D341Med (cell line): Measurements from ENCODE around the gene PLIN5.

Experiments
- DNase-seq: peaks from one replicate; pipeline ENCODE4 v3.0.0; 2012; ENCODE audit warnings: low spot score

The PLIN5 gene, protein sequence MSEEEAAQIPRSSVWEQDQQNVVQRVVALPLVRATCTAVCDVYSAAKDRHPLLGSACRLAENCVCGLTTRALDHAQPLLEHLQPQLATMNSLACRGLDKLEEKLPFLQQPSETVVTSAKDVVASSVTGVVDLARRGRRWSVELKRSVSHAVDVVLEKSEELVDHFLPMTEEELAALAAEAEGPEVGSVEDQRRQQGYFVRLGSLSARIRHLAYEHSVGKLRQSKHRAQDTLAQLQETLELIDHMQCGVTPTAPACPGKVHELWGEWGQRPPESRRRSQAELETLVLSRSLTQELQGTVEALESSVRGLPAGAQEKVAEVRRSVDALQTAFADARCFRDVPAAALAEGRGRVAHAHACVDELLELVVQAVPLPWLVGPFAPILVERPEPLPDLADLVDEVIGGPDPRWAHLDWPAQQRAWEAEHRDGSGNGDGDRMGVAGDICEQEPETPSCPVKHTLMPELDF

DNA sequence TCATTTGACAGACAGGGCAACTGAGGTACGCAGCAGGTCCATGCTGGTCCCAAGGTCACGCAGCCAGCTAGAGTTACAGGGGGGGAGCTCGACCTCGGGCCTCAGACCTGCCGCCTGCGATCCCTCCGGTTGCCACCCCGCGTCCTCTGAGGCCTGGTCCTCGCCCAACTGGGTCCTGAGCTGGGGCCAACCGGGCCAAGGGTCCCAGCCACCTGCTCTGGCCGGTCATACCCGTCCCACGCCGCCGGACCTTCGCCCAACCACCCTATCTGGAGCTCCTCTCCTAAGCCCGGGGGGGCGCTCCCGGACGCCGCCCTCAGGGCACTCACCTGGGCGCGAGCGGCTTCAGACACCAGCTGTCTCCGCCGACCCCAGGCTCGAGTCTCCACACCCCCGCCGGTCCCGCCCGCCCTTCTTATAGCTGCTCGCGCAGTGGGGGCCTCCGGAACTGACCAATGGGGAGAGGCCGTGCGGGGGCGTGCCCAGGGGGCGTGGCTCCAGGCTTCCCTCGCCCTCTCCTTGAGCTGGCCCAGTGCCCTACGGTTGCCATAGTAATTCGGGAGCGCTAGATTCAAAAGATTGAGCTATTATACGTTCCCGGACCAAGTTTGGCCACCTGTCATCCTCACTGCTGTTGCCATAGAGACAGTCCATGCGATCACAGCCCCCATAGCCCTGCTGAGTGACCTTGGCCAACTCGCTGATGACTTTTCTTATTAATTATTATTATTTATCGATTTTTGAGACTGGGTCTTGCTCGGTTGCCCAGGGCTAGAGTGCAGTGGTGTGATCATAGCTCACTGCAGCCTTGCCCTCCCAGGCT lies at the start of gene PLIN5:
PLIN5 (minus strand) TSS at position 389 of the 823 bp plus-strand sequence. CDS start 1,150 bp downstream, outside the sequence.
- peak; percentile 95 for DNase-seq

DNA sequence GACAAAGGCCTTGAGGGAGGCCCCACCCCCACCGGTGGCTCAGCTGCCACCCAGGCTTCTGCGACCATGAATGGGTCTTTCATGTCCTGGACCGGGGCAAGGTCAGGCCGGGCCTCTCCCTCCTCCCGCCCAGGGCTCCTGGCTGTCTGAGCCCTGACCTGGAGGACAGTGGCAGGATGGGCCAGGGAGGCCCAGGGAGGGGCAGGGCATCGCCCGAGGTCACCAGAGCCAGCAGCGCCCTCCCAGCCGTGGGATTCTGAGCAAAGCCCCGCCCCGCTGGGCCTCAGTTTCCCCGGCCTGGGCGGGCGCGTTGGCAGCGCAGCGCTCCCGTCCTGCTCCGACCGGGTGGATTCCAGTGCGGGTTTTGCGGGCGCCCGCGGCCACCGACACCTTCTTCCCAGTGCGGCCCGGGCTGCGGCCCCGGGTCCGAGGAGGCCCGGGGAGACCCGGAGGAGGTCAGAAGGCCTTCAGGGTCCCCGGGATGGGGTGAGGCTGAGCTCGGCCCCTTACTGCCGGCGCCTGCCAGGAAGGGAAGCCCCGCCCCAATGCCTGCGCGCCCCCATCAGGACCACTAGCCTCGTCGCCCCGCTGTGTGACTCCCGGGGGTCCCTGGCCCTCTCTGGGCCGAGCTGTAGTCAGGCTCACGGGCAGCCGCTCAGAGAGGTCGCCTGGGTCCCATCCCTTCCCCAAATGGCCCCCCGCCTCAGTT lies 49.1 kb upstream of the PLIN5 start:
- DNase-seq: peak; percentile 88

DNA sequence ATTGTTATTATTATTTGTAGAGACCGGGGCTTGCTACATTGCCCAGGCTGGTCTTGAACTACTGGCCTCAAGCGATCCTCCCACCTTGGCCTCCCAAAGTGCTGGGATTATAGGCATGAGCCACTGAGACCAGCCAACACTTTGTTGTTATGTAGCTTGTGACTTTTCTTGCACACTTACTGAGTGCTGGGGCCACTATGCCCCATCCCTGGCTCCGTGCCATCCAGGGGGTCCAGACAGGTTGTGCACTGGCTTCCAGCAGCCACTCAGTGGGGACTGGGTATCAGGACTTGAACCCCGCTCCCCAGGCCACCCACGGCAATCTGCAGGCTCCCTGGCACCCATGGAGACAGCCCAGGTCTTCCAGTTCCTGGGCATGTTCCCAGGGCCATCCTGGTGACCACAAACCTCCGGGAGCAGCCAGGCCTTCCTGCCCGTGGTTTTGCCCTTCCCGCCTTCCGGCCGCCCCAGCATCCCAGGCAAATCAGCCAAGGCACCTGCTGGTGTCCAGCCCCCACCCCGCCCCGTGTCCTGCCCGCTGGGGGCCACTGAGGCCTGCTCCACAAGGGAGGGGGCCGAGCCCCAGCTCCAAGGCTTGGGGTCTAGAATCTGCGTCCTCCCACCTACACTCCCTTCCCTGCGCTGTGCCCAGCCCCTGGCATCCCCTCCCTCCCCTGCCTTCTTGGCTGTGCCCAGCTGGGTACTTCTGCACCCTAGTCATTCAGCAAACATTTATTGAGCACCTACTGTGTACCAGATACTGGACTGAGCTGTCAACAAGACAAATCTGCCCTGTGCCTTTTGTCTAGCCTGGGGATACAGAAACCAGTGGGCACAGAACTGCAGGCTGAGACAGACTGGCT lies 48.2 kb upstream of the PLIN5 start:
- peak; percentile 35 for DNase-seq

DNA sequence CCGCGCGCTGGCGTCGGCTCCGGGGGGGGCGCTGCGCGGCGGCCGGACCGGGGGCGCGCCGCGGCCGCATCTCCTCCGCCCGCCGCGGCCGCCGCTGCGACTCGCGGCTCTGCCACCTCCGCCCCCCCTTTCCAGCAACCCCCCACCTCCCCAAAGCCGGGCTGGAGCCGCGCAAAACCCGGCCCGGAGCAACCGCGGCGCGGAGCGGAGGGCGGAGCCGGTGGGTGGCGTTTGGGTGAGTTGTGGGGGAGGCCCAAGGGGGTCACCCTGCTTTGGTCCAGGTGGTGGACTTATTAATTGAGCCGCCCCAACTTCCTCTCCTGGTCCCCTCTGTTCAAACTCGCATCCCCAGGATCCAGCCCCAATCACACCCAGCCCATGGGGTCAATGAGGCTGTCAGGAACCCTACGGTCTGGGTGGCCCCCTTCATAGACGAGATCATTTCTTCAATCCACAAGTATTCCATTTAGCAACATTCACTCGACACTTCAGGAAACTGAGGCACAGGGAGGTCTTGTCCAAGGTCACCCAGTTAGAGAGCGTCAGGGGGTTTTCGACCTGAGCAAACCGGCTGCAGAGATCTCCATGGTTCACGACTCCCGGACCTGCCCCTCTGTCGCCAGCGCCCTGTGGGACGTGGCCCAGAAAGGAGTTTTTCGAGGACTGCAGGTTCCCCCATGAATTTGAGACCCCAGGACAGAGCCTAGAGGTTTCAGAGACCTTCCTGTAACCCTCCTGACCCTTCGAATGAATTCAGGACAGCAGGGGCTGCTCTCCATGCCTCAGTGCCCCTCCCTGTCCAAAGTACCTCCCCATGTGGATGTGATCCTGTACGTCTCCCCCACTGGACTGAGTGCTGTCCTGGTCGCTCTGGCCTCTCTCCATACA lies 46.9 kb upstream of the PLIN5 start:
- peak; percentile 91 for DNase-seq

DNA sequence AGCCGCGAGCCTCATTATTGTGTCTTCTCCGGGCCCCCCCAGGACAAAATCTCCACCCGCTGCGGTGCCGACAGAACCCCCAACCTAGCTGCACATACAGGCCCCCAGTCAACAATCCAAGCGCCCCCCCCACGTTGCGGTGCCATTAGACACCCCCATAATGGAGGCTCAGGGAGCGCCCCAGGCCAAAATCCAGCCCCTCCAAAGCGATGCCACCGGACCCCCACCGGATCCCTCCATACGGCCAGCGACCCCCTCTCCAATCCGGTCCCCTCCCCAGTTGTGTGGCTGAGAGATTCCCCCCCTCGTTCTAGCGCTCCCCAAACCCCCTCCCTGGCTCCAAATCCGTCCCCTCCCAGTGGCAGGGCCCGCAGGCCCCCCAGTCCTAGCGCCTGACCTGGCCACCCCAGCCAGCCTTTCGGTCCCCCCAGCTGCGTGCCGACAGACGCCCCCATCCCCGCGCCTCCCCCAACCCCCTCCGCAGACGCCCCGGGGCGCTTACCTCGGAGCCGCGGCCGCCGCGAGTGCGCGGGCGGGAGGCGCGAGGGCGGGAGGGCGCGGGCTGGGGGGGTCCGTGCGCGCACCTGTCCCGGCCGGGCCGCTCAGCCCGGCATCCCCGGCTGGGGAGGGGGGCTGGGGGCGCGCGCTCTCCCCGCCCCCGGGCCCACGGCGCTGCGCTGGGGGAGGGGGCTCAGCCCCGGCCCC lies 46.1 kb upstream of the PLIN5 start:
- peak; percentile 87 for DNase-seq

DNA sequence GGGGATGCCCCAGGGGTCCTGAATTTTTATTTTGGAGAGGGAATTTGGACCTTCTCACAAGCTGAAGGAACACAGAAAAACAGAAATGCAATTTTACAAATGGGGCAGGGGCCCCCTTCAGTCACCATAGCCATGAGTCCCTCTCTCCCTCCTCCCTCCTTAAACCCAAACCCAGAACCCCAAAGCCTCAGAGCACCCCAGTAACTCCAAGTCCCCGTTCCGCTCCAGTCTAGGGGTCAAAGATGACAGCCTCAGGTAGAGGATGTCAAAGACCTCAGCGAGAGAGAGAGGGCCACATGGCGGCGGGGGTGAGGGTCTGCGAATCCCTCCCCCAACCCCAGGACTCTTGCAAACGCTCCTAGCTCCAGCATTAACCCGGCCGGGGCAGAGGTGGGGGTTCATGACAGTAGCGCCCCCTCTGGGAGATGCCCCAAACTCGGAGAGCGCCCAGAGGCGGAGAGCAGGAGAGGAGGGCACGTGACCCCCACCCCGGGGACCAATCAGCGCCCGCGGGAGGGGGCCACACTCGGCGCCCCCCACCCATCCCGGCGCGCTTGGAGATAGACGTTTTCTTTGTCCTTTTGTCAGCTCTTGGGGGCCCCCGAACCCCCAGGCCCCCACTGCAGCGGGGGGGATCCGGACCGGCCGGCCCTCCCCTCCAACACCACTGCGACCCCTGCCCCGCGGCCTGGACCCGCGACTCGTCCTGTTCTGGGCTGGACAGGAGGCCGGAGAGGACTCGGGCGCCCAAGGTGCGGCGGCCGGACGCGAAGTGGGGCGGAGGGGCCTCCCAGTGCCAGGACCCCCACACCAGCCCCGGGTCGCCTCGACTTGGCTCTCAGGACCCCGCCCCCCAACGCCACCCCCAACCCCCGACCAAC lies 45.2 kb upstream of the PLIN5 start:
- peak; percentile 74 for DNase-seq

DNA sequence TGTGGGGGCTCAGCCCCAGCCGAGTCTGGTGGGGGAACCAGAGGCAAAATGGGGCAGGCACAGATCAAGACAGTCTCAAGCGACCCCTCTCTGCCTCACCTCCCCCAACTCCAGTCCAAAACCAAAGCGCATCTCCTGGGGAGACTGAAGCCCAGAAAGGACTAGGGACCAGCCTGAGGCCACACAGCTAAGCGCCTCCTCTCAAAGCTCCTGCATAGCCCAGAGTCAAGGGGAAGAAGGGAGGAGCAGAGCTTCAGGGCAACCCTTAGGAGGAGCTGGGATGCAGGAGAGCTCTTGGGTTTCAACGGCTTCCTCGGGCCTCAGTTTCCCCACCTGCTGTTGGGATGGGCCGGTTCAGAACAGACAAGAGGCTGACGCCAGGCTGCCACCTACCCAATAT lies 44.4 kb upstream of the PLIN5 start:
- peak; percentile 18 for DNase-seq

DNA sequence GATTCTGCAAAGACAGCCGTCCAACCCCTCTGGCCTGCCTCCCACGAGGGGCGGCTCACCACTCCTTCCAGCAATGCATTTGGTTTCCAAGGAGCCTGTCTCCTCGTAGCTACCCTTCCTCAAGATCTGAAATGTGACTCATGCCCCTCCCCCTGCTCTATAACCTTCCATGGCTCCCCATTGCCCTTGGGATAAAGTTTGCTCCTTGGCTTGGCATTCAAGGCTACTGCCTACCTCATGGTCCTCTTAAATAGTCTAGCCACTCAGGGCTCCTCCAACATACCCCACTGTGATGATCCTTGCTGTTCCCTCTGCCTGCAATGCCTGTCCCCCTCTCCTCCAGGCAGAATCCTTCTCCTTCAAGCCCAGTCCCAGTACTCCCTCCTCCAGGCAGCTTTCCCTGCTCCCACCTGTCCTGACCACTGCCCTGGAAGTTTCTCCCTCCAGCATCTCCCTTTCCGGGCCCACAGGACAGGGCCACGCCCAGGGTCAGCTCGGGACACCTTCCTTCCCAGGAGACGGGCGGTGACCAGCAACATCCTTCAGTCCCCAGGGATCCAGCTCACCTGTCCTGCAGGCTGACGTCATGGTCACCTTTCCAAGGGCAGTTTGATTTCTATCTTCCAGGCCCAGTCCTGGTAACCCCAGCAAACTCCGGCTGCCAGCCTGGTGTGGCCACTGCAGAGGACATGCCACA lies 43.7 kb upstream of the PLIN5 start:
- DNase-seq: peak; percentile 12

DNA sequence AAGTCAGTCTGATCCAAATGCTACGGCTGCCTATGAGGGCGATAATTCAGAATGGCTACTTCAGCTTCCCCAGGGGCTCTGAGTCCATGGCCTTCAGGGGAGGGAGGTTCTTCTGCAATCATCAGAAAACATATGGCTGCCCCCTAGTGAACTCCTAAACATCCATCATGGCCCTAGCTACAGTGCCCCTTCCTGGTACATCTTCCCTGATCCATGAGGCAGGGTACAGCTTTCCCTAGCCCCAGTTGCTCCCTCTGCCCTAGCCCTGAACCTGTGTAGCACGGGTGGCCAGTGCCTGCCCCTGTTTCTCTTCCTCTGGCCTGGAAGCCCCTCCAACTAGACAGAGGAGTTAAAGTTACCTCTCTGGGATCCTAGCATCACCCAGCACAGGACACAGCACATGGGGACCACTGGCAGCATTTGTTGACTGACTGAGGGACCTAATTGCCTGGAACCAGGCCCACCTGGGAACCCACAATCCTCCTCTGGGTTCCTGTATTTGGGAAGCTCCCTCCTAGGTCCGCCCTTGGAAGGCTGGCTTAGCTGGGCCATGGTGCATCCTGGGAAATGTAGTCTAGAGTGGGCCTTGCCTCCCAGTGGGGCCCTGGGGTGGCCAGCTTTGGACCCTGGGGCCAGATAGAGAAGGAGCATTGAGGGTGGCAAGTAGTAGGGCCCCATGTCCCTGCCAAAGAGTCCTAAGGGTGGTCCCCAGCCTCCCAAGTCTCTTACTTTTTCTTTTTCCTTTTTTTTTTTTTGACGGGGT lies 42.2 kb upstream of the PLIN5 start:
- DNase-seq: peak; percentile 43

DNA sequence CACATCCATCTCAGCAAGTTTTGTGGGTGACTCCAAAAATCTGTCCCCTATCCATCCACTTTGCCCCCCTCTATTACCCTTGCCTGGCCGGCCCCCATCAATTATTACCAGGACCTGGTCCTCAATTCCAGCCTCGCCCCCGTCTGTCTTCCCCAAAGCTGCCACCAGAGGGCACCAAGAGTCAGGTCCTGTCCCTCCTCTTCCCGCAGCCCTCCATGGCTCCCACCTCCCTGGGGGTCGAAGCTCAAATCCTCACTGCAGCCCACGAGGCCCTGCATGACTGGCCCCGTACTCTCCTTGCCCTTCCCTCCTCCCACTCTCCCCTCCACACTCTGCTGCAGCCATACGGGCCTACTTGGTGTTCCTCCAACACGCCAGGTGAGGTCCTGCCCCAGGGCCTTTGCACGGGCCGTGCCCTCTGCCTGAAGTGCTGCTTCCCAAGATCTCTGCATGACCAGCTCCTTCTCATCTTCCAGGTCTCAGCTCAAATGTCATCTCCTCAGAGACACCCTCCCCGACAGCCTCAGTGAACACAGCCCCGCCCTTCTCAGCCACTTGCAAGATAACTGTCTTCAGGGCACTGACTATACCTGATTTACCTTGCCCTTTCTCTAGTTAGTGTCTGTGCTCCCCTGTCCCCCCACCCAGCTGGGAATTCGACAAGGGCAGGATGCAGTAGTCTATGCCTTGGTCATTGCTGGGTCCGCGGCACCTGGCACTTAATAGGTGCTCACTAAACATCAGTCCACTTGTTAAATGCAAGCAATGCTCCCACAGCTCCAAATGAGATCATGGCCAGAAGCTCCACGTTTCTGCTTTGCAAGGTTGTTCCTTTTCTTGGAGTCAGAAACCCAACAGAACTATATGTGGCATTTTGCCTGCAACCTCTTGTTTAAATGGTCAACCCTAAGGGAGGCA lies 41.3 kb upstream of the PLIN5 start:
- peak; percentile 77 for DNase-seq

DNA sequence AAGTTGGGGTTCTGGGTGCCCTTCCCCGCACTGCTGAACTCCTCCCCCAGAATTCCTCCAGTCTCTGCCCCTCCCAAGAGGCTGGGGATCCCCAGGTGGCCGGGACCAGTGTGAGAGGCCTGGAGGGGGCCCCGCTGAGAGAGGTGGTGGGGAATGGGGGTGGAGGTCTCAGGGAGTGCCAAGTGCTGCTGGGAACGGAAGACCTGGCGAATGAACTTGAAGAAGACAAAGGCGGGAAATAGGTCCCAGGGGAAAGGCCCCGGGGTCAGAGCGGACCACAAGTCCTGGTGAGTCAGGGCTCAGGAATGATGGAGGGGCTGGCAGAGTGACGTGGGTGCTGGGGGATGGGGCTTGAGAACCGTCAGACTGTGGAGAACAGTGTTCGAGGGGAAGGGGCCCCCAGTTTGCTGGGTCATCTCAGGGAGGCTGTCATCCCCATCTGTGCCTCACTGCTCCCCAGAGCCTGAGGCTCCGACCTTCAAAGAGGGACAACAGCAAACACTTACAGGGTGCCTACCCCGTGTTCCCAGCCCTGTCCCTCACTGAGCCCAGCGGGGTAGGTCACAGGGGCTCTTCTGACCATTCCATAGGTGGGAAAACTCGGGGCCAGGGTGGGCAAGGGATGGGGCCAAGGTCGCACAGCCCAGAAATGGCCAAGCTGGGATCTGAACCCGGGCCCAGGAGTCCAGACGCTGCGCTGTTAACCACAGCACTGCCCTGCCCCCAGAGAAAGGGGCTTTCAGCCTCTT lies 40.4 kb upstream of the PLIN5 start:
- no peak for DNase-seq

DNA sequence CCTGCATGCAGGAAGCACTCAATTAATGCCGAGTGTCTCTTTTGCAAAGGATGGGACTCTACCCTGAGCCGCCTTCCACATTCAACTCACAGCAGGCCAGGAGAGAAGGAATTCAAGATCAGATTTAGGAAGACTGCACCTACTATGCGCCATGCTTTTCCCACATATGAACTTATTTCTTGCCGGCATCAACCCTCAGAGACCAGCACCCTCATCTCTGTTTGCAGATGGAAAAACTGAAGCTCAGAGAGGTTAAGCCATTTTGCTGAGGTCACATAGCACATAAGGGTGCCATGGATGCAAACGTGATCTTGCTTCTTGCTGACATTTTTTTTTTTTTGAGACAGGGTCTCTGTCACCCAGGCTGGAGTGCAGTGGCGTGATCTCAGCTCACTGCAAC lies 38.7 kb upstream of the PLIN5 start:
- no peak for DNase-seq

DNA sequence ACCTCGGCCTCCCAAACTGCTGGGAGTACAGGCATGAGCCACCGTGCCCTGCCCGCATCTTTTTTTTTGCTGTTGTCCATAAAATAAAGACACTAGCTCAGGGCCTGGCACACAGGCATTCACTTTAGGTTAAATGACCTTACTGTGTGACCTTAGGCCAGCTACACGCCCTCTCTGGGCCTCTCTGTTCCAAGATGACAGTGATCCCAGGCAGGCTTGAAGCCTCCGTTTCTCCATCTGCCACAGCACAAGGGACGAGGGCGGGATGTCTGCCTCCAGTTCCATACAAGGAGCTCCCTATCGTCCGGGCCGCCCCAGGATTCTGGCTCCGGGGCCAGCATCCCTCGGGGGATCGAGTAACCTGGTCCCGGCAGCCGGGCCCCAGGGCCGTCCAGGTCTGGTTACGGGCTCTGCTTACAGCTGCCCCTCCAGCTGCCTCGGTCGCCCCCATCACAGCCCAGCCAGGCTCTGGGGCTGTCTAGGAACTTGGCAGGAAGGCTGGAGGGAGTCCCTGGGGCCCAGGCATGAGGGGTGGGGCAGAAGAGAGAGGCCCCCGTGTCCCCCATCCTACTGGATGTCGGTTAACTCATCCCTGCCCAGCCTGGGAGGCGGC lies 36.4 kb upstream of the PLIN5 start:
- peak; percentile 74 for DNase-seq

DNA sequence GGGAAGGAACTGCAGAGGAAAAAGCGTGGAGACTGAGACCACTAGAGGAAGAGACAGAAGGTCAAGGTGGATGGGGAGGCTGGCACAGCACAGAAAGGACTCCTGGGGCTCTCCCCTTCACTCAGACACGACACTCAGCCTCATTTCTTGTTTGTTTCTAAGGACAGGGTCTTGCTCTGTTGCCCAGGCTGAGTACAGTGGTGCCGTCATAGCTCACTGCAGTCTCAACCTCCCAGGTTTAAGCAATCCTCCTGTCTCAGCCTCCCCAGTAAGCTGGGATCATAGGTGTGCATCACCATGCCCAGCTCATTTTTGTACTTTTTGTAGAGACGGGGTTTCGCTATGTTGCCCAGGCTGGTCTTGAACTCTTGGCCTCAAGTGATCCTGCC lies 35.9 kb upstream of the PLIN5 start:
- DNase-seq: no peak

DNA sequence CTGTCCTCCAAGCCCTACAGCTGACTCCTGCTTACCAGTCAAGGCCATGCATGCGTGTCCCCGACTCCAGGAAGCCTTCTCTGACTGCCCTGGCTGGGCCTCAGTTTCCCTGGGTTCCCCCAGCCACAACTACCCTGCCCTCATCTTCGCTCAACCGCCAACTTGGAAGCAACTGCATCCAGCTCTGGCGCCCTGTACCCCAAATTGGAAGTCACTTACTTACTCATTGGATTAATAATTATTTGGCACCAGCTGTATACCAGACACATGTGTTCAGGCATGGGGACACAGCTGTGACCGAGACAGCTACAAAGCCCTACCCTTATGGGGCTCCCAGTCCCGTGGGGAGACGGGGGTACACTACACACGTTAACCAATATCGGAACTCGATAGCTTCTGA lies 35.4 kb upstream of the PLIN5 start:
- DNase-seq: no peak
